ENCODE data around the gene H2BW1. TPM values are rescaled to one million over a fixed set of nuclear protein-coding genes. Genes with fewer than 3 reads are reported as not detected.
"Not testable (repeated sequence)": the region's sequence is repeated elsewhere in the genome, so short reads cannot be mapped to it uniquely, and the experiment has no call there.

The H2BW1 gene, protein sequence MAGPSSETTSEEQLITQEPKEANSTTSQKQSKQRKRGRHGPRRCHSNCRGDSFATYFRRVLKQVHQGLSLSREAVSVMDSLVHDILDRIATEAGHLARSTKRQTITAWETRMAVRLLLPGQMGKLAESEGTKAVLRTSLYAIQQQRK
- total RNA-seq: not detected

DNA sequence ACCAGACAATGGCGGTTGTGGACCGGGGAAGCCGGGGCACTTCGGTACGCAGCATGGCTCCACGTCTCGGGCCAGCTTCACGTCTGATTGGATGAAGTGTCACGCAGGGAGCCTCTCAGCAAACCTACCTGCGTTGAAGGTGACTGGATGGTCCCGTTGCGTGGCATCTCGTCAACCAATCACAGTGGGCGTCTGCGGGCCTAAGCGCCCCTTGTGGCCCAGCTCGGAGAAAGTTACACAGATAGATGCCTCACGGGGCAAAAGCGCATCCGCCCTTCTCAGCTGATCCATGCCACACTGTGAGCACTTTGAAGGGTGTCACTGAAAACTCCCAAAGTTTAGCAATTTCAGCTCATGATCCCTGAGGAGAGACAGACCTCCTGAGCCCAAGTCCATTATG, at the start of gene H2BW1:
TSS of gene H2BW1 (minus strand) at position 103 of the 400 bp plus-strand sequence. CDS start 132 bp downstream, outside the sequence.
- Histone ChIP-seq H3K4me1 (ENCODE audit: insufficient read depth, low read length) (no peaks in the 10 kb centered on the region), H3K9me3 (ENCODE audit: low read depth, low read length) (no peaks in the 10 kb centered on the region), H3K4me3 (ENCODE audit: low read length) (no peak within 1 kb of the TSS), H3K27me3 (ENCODE audit: insufficient read depth, low read length) (no peaks in the 10 kb centered on the region)

DNA sequence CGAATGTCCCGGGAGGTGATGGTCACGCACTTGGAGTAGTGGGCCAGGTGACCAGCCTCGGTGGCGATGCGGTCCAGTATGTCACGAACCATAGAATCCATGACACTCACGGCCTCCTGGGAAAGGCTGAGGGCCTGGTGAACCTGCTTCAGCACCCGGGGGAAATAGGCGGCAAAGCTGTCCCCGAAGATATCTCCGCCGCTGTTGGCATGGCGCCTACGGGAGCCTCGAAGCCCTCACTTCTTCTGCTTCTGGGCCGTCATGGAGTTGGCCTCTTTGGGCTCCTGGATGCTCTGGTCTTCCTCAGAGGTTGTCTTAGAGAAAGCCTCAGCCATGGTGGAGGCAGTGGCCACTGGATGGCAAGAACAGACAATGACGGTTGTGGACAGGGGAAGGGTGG, 49.1 kb upstream of the H2BW1 start:
- H3K27me3 ChIP-seq (ENCODE audit: insufficient read depth, low read length); H3K4me3 ChIP-seq (ENCODE audit: low read length); H3K9me3 ChIP-seq (ENCODE audit: low read depth, low read length); H3K4me1 ChIP-seq (ENCODE audit: insufficient read depth, low read length): not testable (repeated sequence)

DNA sequence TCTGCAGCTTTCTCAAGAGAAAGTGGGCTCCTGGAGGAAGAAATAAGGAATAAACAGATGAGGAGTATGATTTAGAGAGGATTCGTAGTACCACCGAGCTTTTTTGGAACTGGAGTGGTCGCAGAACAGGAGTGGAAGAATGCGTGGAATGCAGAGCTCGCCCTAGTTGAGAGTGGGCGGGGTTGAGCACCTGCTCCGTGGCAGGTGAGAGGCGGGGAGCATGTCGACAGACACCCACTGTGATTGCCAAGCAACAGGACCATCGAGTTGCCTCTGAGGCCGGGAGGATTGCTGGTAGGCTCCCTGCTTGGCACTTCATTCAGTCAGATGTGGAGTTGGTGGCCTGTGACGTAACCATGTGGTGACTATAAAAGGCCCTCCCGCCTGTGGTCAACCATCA, 41.4 kb upstream of the H2BW1 start:
- H3K4me1 ChIP-seq (ENCODE audit: insufficient read depth, low read length); H3K4me3 ChIP-seq (ENCODE audit: low read length); H3K9me3 ChIP-seq (ENCODE audit: low read depth, low read length); H3K27me3 ChIP-seq (ENCODE audit: insufficient read depth, low read length): not testable (repeated sequence)

DNA sequence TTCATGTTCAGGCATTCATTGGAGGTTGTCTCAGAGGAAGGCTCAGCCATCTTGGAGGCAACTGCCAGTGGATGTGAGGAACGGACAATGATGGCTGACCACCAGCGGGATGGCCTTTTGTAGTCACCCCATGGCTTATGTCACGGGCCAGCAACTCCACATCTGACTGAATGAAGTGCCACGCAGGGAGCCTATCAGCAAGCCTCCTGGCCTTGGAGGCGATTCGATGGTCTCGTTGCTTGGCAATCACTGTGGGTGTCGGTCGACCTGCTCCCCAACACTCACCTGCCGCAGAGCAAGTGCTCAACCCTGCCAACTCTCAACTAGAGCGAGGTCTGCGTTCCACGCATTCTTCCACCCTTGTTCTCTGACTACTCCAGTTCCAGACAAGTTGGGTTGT, 33.7 kb upstream of the H2BW1 start:
- no peak overlapping the region for H3K4me3 ChIP-seq (ENCODE audit: low read length)
- no peaks in the 10 kb centered on the region for H3K27me3 ChIP-seq (ENCODE audit: insufficient read depth, low read length)
- H3K9me3 ChIP-seq (ENCODE audit: low read depth, low read length): no peaks in the 10 kb centered on the region
- H3K4me1 ChIP-seq (ENCODE audit: insufficient read depth, low read length): no peaks in the 10 kb centered on the region

DNA sequence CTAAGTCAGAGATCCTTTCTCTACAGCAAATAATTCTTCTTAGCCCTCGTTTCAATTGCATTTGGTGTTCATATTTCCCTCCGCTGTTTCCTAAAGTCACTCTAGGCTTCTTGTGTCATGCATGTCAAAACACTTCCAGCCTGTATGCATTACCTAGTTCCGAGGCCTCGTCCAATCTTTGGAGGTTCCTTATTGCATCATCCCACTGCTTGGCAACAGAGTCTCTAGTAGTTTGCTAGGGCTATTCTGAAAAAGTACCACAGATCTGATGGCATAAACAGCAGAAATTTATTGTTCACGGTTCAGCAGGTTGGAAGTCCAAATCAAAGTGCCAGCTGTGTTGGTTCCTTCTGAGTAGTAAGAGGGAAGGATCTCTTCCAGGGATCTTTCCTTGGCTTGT, 32.1 kb upstream of the H2BW1 start:
- Histone ChIP-seq H3K9me3 (ENCODE audit: low read depth, low read length) (no peaks in the 10 kb centered on the region), H3K4me3 (ENCODE audit: low read length) (no peak overlapping the region), H3K27me3 (ENCODE audit: insufficient read depth, low read length) (no peaks in the 10 kb centered on the region), H3K4me1 (ENCODE audit: insufficient read depth, low read length) (no peaks in the 10 kb centered on the region)

DNA sequence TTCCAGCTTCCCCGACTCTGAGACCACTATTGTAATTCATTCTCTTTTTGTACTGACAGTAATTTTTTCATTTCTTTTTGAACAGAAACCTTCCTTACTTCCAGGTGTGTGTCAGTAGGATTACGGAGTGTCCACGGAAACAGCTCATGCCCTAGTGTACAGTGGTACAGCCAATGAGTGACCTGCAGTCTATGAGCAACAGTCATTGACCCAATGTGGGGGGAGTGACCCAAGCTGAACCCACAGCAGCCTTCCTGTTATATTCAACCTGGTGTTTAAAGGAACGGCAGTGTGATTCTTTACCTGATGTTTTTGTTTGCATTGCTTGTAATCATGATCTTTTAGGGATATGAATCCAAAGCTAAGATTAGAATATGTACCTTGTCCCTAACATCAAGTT, 27.5 kb upstream of the H2BW1 start:
- no peaks in the 10 kb centered on the region for H3K4me1 ChIP-seq (ENCODE audit: insufficient read depth, low read length)
- H3K4me3 ChIP-seq (ENCODE audit: low read length): no peak overlapping the region
- no peaks in the 10 kb centered on the region for H3K27me3 ChIP-seq (ENCODE audit: insufficient read depth, low read length)
- H3K9me3 ChIP-seq (ENCODE audit: low read depth, low read length): no peaks in the 10 kb centered on the region

DNA sequence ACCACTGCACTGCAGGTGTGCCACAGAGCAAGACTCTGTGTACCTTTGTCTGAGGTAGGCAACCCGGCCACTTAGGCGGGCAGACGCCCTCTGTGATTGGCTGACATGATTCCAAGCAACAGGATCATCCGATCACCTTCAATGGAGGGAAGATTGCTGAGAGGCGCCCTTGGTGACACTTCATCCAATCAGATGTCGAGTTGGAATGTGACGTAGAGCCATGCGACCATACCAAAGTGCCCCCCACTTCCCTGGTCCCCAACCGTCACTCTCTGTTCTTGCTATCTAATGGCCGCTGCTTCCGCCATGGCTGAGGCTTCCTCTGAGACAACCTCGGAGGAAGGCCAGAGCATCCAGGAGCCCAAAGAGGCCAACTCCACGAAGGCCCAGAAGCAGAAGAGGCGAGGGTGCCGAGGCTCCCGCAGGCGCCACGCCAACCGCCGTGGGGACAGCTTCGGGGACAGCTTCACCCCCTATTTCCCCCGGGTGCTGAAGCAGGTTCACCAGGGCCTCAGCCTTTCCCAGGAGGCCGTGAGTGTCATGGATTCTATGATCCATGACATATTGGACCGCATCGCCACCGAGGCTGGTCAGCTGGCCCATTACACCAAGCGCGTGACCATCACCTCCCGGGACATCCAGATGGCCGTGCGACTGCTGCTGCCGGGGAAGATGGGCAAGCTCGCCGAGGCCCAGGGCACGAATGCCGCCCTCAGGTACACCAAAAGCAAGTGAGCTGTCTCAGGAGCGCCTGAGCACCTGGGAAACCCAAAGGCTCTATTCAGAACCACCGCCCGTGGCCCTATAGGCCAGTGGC, 26.4 kb upstream of the H2BW1 start, which contains the start of gene H2BW2:
TSS of gene H2BW2 (plus strand) at position 268 of the 817 bp plus-strand sequence. CDS start at position 307, 39 bp downstream.
- Histone ChIP-seq H3K4me3 (ENCODE audit: low read length) (no peak within 1 kb of the TSS), H3K27me3 (ENCODE audit: insufficient read depth, low read length) (no peaks in the 10 kb centered on the region), H3K9me3 (ENCODE audit: low read depth, low read length) (no peaks in the 10 kb centered on the region), H3K4me1 (ENCODE audit: insufficient read depth, low read length) (no peaks in the 10 kb centered on the region)

DNA sequence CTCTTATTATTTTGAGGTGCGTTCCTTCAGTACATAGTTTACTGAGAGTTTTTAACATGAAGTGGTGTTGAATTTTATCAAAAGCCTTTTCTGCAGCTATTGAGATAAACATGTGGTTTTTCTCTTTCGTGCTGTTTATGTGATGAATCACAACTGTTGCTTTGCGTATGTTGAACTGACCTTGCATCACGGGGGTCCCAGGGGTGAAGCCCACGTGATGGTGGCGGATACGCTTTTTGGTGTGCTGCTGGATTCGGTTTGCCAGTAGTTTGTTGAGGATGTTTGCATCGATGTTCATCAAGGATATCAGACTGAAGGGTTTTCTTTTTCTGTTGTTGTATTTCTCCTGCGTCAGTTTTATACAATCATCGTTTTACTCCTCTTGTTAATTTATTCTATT, 4.6 kb upstream of the H2BW1 start:
- no peaks in the 10 kb centered on the region for H3K4me1 ChIP-seq (ENCODE audit: insufficient read depth, low read length)
- no peaks in the 10 kb centered on the region for H3K9me3 ChIP-seq (ENCODE audit: low read depth, low read length)
- no peak overlapping the region for H3K4me3 ChIP-seq (ENCODE audit: low read length)
- H3K27me3 ChIP-seq (ENCODE audit: insufficient read depth, low read length): no peaks in the 10 kb centered on the region

DNA sequence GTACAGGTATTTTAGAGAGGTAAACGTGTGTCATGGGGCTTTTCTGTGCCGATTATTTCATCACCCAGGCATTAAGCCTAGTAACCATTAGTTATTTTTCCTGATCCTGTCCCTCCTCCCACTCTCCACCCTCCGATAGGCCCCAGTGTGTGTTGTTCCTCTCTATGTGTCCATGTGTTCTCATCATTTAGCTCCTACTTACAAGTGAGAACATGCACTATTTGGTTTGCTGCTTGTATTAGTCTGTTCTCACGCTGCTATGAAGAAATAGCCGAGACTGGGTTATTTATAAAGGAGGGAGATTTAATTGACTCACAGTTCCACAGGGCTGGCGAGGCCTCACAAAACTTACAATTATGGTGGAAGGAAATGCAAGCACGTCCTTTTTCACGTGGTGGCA, 2.1 kb upstream of the H2BW1 start:
- H3K4me3 ChIP-seq (ENCODE audit: low read length); H3K4me1 ChIP-seq (ENCODE audit: insufficient read depth, low read length); H3K27me3 ChIP-seq (ENCODE audit: insufficient read depth, low read length); H3K9me3 ChIP-seq (ENCODE audit: low read depth, low read length): not testable (repeated sequence)

DNA sequence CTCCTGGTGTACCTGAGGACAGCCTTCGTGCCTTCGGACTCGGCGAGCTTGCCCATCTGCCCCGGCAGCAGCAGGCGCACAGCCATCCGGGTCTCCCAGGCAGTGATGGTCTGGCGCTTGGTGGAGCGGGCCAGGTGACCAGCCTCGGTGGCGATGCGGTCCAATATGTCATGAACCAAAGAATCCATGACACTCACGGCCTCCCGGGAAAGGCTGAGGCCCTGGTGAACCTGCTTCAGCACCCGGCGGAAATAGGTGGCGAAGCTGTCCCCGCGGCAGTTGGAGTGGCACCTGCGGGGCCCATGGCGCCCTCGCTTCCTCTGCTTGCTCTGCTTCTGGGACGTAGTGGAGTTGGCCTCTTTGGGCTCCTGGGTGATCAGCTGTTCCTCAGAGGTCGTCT, 350 bp downstream of the H2BW1 start:
- Histone ChIP-seq H3K4me3 (ENCODE audit: low read length) (no peak overlapping the region), H3K9me3 (ENCODE audit: low read depth, low read length) (no peaks in the 10 kb centered on the region), H3K4me1 (ENCODE audit: insufficient read depth, low read length) (no peaks in the 10 kb centered on the region), H3K27me3 (ENCODE audit: insufficient read depth, low read length) (no peaks in the 10 kb centered on the region)

DNA sequence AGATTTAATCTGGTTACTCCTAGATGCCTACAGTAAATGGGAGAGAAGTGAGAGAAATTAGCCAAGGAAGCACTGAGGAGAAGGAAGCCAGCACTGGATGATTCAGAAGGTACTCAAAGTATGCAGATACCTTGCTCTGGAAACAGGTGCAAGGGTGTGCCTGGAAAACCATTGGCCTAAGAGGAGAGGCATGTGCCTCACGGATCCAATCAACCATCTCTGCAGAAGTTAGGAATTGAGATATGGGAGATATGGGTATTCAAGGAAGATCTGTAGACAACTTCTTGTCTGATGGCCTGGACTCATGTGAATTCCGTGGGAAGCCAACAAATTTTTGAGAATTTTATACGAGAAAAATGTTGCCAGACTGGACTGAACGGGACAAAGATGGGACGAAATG, 4.7 kb downstream of the H2BW1 start:
- Histone ChIP-seq H3K4me3 (ENCODE audit: low read length) (no peak overlapping the region), H3K4me1 (ENCODE audit: insufficient read depth, low read length) (no peaks in the 10 kb centered on the region), H3K27me3 (ENCODE audit: insufficient read depth, low read length) (no peaks in the 10 kb centered on the region)

DNA sequence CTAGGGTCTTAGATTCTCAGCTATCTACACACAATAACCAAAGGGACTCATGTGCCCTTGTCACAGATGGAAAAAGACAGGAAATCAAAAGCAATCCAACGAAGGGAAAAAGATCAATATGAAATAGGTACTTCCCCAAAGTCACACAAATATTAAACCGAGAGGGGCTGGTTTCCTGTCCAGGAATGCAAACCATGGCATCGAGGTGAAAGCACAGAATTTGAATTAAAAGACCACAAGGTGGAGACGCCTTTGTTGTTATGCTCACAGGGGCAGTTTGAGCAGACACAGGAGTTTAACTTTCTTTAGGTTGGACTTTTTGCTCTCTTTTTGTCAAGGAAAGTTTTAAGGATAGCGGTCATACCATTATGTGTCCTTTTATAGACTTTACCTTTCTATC, 14.3 kb downstream of the H2BW1 start:
- no peaks in the 10 kb centered on the region for H3K4me1 ChIP-seq (ENCODE audit: insufficient read depth, low read length)
- H3K9me3 ChIP-seq (ENCODE audit: low read depth, low read length): no peaks in the 10 kb centered on the region
- no peaks in the 10 kb centered on the region for H3K27me3 ChIP-seq (ENCODE audit: insufficient read depth, low read length)
- no peak overlapping the region for H3K4me3 ChIP-seq (ENCODE audit: low read length)

More for the DNA sequence above, 4.7 kb downstream of the H2BW1 start:
- H3K9me3 ChIP-seq (ENCODE audit: low read depth, low read length): no peaks in the 10 kb centered on the region

DNA sequence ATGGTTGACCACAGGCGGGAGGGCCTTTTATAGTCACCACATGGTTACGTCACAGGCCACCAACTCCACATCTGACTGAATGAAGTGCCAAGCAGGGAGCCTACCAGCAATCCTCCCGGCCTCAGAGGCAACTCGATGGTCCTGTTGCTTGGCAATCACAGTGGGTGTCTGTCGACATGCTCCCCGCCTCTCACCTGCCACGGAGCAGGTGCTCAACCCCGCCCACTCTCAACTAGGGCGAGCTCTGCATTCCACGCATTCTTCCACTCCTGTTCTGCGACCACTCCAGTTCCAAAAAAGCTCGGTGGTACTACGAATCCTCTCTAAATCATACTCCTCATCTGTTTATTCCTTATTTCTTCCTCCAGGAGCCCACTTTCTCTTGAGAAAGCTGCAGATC, 30.0 kb downstream of the H2BW1 start:
- H3K9me3 ChIP-seq (ENCODE audit: low read depth, low read length); H3K27me3 ChIP-seq (ENCODE audit: insufficient read depth, low read length); H3K4me1 ChIP-seq (ENCODE audit: insufficient read depth, low read length); H3K4me3 ChIP-seq (ENCODE audit: low read length): not testable (repeated sequence)

DNA sequence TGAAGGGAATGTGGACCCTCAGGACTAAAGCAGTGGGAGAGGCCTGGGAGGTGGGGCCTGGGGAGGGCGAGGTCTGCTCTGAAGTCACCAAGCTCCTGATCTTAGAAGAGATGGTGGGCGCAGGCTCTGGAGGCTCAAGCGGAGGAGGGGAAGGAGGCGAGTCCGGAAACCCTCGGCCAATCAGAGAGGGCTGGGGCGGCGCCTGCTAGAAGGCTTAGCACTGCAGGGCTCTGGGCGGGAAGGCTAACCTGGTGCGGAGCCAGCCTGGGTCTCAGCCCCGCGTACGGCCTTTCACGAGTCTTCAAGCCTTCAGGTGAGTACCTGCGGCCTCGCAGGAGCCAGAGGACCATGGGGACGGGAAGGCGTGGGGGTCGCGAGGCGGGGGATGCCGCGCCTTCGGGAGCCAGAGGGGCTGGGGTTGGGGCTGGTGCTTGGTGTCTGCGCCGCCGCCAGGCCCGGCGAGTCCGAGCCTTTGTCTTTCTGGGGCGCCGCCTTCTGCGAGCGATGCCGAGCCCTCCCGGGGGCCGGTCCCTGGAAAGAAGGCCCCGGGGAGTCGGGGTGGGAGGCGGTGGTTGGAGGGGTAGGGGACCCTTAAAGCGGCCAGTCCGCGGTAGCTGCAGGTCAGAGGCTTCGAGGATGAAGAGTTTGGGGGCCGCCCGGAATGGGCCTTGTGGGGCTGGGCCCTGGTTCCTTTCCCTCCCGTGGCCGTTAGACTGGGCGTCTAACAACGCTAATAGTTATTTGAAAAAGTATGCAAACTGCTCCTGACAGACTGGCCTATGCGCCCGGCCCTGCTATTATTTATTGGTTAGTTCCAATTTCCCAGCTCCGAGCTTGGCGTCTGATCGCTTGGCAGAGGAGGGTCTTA, 50.9 kb downstream of the H2BW1 start, which contains the start of gene TMSB15B:
TSS of gene TMSB15B (plus strand) at position 217 of the 868 bp plus-strand sequence.
- not testable (repeated sequence) for H3K27me3 ChIP-seq (ENCODE audit: insufficient read depth, low read length); H3K9me3 ChIP-seq (ENCODE audit: low read depth, low read length)

More for the DNA sequence above, 50.9 kb downstream of the H2BW1 start, which contains the start of gene TMSB15B:
- not testable (repeated sequence) for H3K4me3 ChIP-seq (ENCODE audit: low read length); H3K4me1 ChIP-seq (ENCODE audit: insufficient read depth, low read length)

Measured in mononuclear cell (primary cell).